ENCODE measurements around the gene DSP.

DSP gene

GRCh38 chr6:7578516-7578915 lies 37.0 kb downstream of the DSP start:
- no peak overlapping the region for H3K4me3 ChIP-seq (ENCODE audit: low read depth, low read length)
- no peak for TF ChIP-seq CTCF (IDR thresholded peaks at IDR 0.05; ENCODE audit: low read depth, low read length)
- no peak for DNase-seq (ENCODE audit: low read depth, low spot score)
- in situ Hi-C loops (cut with HindIII; ENCODE audit: low sequenced_read_pairs): no loop called here

- DNase-seq (ENCODE audit: low read depth, low spot score): no peak
- no peak for TF ChIP-seq CTCF (IDR thresholded peaks at IDR 0.05; ENCODE audit: low read depth, low read length)
Observed at GRCh38 chr6:7578931-7579330, 37.5 kb downstream of the DSP start.

GRCh38 chr6:7579851-7580250 lies 38.4 kb downstream of the DSP start:
- DNase-seq (ENCODE audit: low read depth, low spot score): no peak
- in situ Hi-C loops (cut with HindIII; ENCODE audit: low sequenced_read_pairs): no loop called here
- no peak for TF ChIP-seq CTCF (IDR thresholded peaks at IDR 0.05; ENCODE audit: low read depth, low read length)

More at GRCh38 chr6:7578931-7579330, 37.5 kb downstream of the DSP start:
- H3K4me3 ChIP-seq (ENCODE audit: low read depth, low read length): no peak overlapping the region
- in situ Hi-C loops (cut with HindIII; ENCODE audit: low sequenced_read_pairs): no loop called here

GRCh38 chr6:7580537-7580926 lies 39.1 kb downstream of the DSP start:
- no peak for TF ChIP-seq CTCF (IDR thresholded peaks at IDR 0.05; ENCODE audit: low read depth, low read length)
- DNase-seq (ENCODE audit: low read depth, low spot score): no peak
- no peak overlapping the region for H3K4me3 ChIP-seq (ENCODE audit: low read depth, low read length)
- in situ Hi-C loops (cut with HindIII; ENCODE audit: low sequenced_read_pairs): no loop called here

More at GRCh38 chr6:7579851-7580250, 38.4 kb downstream of the DSP start:
- H3K4me3 ChIP-seq (ENCODE audit: low read depth, low read length): no peak overlapping the region

- DNase-seq (ENCODE audit: low read depth, low spot score): no peak
- H3K4me3 ChIP-seq (ENCODE audit: low read depth, low read length): no peak overlapping the region
- in situ Hi-C loops (cut with HindIII; ENCODE audit: low sequenced_read_pairs): no loop called here
- TF ChIP-seq CTCF (IDR thresholded peaks at IDR 0.05; ENCODE audit: low read depth, low read length): no peak
Observed at GRCh38 chr6:7580927-7581618, 39.6 kb downstream of the DSP start.

- DNase-seq (ENCODE audit: low read depth, low spot score): no peak
- in situ Hi-C loops (cut with HindIII; ENCODE audit: low sequenced_read_pairs): no loop called here
- TF ChIP-seq CTCF (IDR thresholded peaks at IDR 0.05; ENCODE audit: low read depth, low read length): no peak
- H3K4me3 ChIP-seq (ENCODE audit: low read depth, low read length): no peak overlapping the region
Observed at GRCh38 chr6:7585287-7585930, 43.9 kb downstream of the DSP start.

Measured in astrocyte of the spinal cord (primary cell).